HEK293T (cell line): ENCODE data around the gene OR6C70.
"Not testable (repeated sequence)": the region's sequence is repeated elsewhere in the genome, so short reads cannot be mapped to it uniquely, and the experiment has no call there.

ENCODE experiments used
- CTCF ChIA-PET: fragments of 350-600 bp; formaldehyde crosslinking; extraction: SDS; loops from one replicate; lab custom pipeline; 2021; ENCODE audit warnings: antibody characterized with exemption, inconsistent platforms; lab: Yijun Ruan, JAX
- POLR2A ChIA-PET: fragments of 350-600 bp; formaldehyde crosslinking; extraction: SDS; loops from one replicate; lab custom pipeline; 2020; ENCODE audit warnings: antibody characterized with exemption, inconsistent platforms; lab: Yijun Ruan, JAX
- DNase-seq: peaks from one replicate; pipeline ENCODE4 v3.0.0; 2012; ENCODE audit warnings: mixed read lengths; ENCODE audit errors: extremely low spot score
- ARNT ChIP-seq: fragments of 450-650 bp; IDR thresholded peaks from 2 replicates; pipeline ENCODE4 v1.6.1; 2017; ENCODE audit warnings: mild to moderate bottlenecking
- BHLHE40 ChIP-seq: fragments of 450-650 bp; IDR thresholded peaks from 2 replicates; pipeline ENCODE4 v1.6.1; 2016; ENCODE audit warnings: mild to moderate bottlenecking, moderate library complexity, borderline replicate concordance
- CTBP1 ChIP-seq: fragments of 450-650 bp; IDR thresholded peaks from 2 replicates; pipeline ENCODE4 v1.6.1; 2016; ENCODE audit warnings: borderline replicate concordance
- ELF4 ChIP-seq: fragments of 450-650 bp; IDR thresholded peaks from 2 replicates; pipeline ENCODE4 v1.6.1; 2017; ENCODE audit warnings: antibody characterized with exemption
- FOXA1 ChIP-seq: fragments of 450-650 bp; IDR thresholded peaks from 2 replicates; pipeline ENCODE4 v1.6.1; 2016; ENCODE audit warnings: mild to moderate bottlenecking
- FOXK2 ChIP-seq: fragments of 450-650 bp; IDR thresholded peaks from 2 replicates; pipeline ENCODE4 v1.6.1; 2016; ENCODE audit warnings: mild to moderate bottlenecking
- FOXM1 ChIP-seq: fragments of 450-650 bp; IDR thresholded peaks from 2 replicates; pipeline ENCODE4 v1.6.1; 2017; ENCODE audit warnings: mild to moderate bottlenecking, borderline replicate concordance
- HDGF ChIP-seq: fragments of 450-650 bp; IDR thresholded peaks from 2 replicates; pipeline ENCODE4 v1.6.1; 2017; ENCODE audit warnings: antibody characterized with exemption, borderline replicate concordance
- L3MBTL2 ChIP-seq: fragments of 450-650 bp; conservative IDR thresholded peaks from 2 replicates; pipeline ENCODE4 v1.6.1; 2016; ENCODE audit warnings: mild to moderate bottlenecking
- LEF1 ChIP-seq: fragments of 450-650 bp; IDR thresholded peaks from 2 replicates; pipeline ENCODE4 v1.6.1; 2017; ENCODE audit warnings: mild to moderate bottlenecking, borderline replicate concordance
- NFRKB ChIP-seq: fragments of 450-650 bp; IDR thresholded peaks from 2 replicates; pipeline ENCODE4 v1.6.1; 2016; ENCODE audit warnings: mild to moderate bottlenecking, moderate library complexity
- SP1 ChIP-seq: fragments of 450-650 bp; IDR thresholded peaks from 2 replicates; pipeline ENCODE4 v1.6.1; 2017
- SUZ12 ChIP-seq: fragments of 450-650 bp; IDR thresholded peaks from 2 replicates; pipeline ENCODE4 v1.6.1; 2016; ENCODE audit warnings: mild to moderate bottlenecking
- TARDBP ChIP-seq: fragments of 450-650 bp; IDR thresholded peaks from 2 replicates; pipeline ENCODE4 v1.6.1; 2016
- ZNF384 ChIP-seq: fragments of 450-650 bp; IDR thresholded peaks from 2 replicates; pipeline ENCODE4 v1.6.1; 2016
- TF ChIP-seq, protein P1 (sequence below): fragments of 450-650 bp; IDR thresholded peaks from 2 replicates; pipeline ENCODE4 v1.6.1; 2016

The OR6C70 gene

DNA sequence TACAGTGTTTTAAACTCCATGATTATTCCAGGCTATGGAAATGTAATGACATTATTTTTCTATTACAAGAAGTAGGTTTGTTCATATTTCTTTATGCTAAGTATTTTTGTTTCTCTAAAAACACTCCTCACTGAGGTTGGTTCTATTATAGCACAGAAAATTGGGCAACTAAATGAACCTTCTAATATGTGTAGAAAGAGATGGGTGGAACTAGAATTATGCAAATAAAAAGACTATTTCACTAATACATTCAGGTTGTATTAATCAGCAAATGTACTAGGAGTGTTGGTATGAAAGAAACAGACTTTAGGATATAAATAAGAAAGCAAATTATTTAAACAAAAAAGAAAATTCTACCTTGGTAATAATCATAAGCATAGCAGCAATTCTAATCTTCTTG is 21.1 kb downstream of the OR6C70 start:
- DNase-seq, result no peak
- ChIA-PET POLR2A (no interaction called here), CTCF (no interaction called here)
- no peak for TF ChIP-seq HDGF
- TF ChIP-seq TARDBP, result no peak
- no peak for TF ChIP-seq ARNT

DNA sequence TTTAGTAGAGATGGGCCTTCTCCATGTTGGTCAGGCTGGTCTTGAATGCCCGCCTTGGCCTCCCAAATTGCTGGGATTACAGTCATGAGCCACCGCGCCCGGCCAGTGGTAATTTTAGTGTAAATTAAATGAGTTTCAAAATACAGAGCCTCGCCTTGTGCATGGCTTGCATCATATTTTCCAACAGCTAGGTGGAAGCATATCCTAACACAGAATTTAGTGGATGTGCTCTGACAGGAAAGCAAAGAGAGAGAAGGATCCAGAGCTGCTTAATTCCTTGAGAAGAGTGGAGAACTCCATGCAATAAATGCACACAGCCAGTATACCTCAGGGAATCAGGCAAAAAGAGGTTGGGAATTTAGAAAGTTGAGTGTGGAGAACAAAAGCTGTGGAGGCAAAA is 23.6 kb downstream of the OR6C70 start:
- POLR2A ChIA-PET, result no interaction called here
- no peak for TF ChIP-seq CTBP1
- TF ChIP-seq SUZ12, result no peak
- no peak for TF ChIP-seq FOXM1
- TF ChIP-seq HDGF, result no peak
- no peak for TF ChIP-seq BHLHE40
- no peak for TF ChIP-seq SP1
- TF ChIP-seq FOXK2, result no peak
- no peak for TF ChIP-seq ELF4
- no peak for TF ChIP-seq FOXA1
- TF ChIP-seq TARDBP, result no peak
- TF ChIP-seq L3MBTL2, result no peak
- TF ChIP-seq NFRKB, result no peak
- CTCF ChIA-PET, result no interaction called here
- DNase-seq, result no peak

DNA sequence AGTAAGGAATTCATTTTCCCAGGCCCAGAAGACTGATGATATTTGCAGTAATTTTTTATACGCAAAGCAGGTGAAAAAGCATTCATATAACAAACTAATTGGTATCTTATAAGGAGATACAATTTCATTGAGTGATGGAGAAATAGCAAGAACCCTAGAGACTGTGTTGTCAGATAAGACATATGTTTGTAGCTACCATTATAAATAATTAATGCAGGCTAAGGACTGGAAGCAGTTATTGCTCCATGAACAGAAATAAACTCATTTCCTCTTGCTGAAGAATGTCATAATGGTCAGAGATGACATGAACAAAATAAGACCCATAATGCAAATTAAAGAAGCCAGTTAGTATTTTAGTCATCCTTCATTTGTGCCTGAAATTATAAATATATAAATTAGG is 24.6 kb downstream of the OR6C70 start:
- TF ChIP-seq ARNT (no peak), LEF1 (no peak), FOXM1 (no peak), ELF4 (no peak), L3MBTL2 (no peak), SUZ12 (no peak), BHLHE40 (no peak)
- no peak for DNase-seq
- ChIA-PET CTCF (no interaction called here), POLR2A (no interaction called here)

DNA sequence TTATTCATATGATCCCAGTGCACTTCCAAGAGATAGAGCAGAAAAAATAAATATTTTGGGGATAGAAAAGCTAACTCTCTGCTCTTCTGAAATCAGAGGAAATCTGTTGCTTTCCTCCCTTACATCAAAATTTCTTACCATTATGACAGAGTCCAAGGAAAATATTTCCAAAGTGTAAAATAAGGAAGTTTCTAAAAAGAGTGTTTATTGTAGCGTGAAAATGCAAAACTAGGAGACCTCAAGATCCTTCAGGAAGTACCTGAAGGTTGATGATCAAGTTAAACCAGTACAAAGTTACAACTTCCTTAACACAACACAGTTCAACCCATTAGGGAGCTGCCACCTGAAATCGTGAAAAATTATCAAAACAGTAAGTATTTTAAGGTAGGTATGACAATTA is 26.2 kb downstream of the OR6C70 start, which contains the start of gene OR6C2:
OR6C2 (plus strand) TSS at position 301 of the 400 bp plus-strand sequence. CDS start 8,138 bp downstream, outside the sequence.
- no peak for TF ChIP-seq BHLHE40
- TF ChIP-seq L3MBTL2, result no peak
- TF ChIP-seq FOXK2, result no peak
- no peak for TF ChIP-seq ZNF384
- TF ChIP-seq HDGF, result no peak
- no peak for TF ChIP-seq SP1
- no peak for TF ChIP-seq SUZ12
- no peak for TF ChIP-seq FOXA1
- TF ChIP-seq, protein P1, sequence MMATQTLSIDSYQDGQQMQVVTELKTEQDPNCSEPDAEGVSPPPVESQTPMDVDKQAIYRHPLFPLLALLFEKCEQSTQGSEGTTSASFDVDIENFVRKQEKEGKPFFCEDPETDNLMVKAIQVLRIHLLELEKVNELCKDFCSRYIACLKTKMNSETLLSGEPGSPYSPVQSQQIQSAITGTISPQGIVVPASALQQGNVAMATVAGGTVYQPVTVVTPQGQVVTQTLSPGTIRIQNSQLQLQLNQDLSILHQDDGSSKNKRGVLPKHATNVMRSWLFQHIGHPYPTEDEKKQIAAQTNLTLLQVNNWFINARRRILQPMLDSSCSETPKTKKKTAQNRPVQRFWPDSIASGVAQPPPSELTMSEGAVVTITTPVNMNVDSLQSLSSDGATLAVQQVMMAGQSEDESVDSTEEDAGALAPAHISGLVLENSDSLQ, result no peak
- TF ChIP-seq ARNT, result no peak
- TF ChIP-seq LEF1, result no peak
- no peak for TF ChIP-seq TARDBP
- TF ChIP-seq NFRKB, result no peak
- CTCF ChIA-PET, result no interaction called here
- no peak for DNase-seq
- POLR2A ChIA-PET, result no interaction called here

DNA sequence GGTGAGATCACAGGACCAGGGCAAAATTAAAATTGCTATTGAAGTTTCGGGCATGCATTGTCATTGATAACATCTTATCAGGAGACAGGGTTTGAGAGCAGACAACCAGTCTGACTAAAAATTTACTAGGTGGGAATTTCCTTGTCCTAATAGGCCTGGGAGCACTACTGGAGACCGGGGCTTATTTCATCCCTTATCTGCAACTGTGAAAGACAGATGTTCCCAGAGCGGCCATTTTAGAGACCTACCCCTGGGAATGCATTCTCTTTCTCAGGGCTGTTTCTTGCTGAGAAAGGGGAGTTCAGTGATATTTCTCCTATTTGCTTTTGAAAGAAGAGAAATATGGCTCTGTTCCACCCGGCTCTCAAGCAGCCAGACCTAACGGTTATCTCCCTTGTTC is 28.7 kb downstream of the OR6C70 start:
- POLR2A ChIA-PET, DNase-seq: not testable (repeated sequence)

DNA sequence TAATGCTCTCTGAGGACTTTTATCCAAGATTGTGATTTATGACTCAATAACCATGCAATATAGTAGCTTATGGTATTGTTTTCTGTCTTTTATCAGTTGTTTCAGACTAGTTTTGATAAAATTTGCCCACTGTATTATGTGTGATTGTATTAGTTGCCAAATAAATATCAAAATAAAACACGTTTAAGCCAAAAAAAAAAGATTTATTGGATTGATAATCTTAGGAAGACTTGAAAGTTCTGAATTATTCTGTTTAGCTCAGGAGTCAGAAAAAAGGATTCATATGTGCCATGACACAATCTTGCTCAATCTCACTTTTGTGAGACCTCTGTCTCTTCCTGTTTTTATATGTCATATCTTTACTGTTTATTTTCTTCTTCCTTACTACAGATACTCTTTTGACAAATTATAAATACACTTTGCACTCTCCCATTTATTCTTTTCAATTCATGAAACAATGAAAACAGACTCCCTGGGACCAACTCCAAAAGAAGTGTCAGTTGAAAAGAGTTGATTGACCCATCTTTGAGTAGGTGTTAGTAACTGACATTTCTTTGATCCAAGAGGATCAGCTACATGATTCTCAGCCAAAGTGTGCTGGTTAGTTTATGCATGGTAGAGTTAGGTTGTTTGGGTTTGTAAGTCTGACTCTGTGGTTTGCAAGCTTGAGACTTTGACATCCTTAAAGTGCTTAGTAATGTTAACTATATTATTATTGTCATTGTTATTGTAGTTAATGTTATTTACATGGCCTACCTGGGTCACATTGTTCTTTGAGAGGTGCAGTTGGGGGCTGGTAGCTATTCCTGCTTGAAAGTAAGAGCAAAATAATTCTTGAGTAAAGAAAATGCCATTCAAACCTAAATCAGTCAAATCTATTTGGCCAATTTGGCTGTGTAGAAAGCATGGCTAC is 41.4 kb downstream of the OR6C70 start:
- POLR2A ChIA-PET, result no interaction called here
- CTCF ChIA-PET, result no interaction called here
- DNase-seq, result no peak
- TF ChIP-seq FOXA1 (no peak), TARDBP (no peak), FOXK2 (no peak), CTBP1 (no peak), SP1 (no peak), FOXM1 (no peak), L3MBTL2 (no peak), HDGF (no peak), ARNT (no peak), NFRKB (no peak), LEF1 (no peak), ZNF384 (no peak), SUZ12 (no peak), ELF4 (no peak), BHLHE40 (no peak)
- TF ChIP-seq, protein P1, result no peak

More for the DNA sequence above, 28.7 kb downstream of the OR6C70 start:
- CTCF ChIA-PET, result not testable (repeated sequence)

DNA sequence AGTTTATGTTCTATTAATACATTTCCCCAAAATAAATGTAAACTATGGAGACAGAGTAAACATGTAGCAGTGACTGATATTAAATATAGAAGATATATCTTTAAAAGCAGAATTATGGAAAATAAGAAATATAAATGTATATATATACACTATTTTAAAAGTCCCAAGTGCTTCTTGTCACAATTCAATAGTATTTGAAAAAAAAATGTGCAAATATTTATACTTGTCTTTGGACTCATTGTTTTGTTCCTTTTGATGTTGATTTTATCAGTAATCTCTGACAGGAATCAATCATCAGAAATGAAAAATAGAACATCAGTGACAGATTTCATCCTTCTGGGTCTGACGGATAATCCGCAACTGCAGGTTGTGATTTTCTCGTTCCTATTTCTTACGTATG is 44.0 kb downstream of the OR6C70 start, which contains the start of gene OR6C76:
OR6C76 (plus strand) TSS at position 301 of the 400 bp plus-strand sequence; CDS start at position 301, 0 bp downstream.
- no peak for TF ChIP-seq ELF4
- TF ChIP-seq TARDBP, result no peak
- no peak for TF ChIP-seq L3MBTL2
- TF ChIP-seq CTBP1, result no peak
- TF ChIP-seq NFRKB, result no peak
- TF ChIP-seq BHLHE40, result no peak
- TF ChIP-seq SP1, result no peak
- TF ChIP-seq ARNT, result no peak
- TF ChIP-seq FOXA1, result no peak
- TF ChIP-seq SUZ12, result no peak
- TF ChIP-seq, protein P1, result no peak
- POLR2A ChIA-PET, result no interaction called here
- CTCF ChIA-PET, result no interaction called here
- DNase-seq, result no peak
